Sciatic nerve (tissue), 2 donors: ENCODE measurements around the gene GNPDA1. TPM values are rescaled to one million over a fixed set of nuclear protein-coding genes. Genes with fewer than 3 reads are reported as not detected.
"Not testable (repeated sequence)": the region's sequence is repeated elsewhere in the genome, so short reads cannot be mapped to it uniquely, and the experiment has no call there.

Experiments
- ATAC-seq: fragments of 200-7000 bp; cut with Tn5 transposase; one replicate; pipeline ENCODE4 v1.9.1; 2020; ENCODE audit warnings: mild to moderate bottlenecking, moderate library complexity
- DNase-seq: peaks from one replicate; pipeline ENCODE4 v3.0.0-alpha.2; 2020; ENCODE audit warnings: low spot score
- intact Hi-C: fragments of 100-400 bp; cut with DNase I; formaldehyde crosslinking; loops from one replicate; pipeline ENCODE4 v1.14.2; 2022
- total RNA-seq: library from RNA; stranded (reverse); fragmentation: NEBNext Ultra II Directional; extraction: Animal tissue kit (Norgen Biotek cat#: 25700); gene quantifications from one replicate; pipeline ENCODE4 v1.2.1, GENCODE V29; 2021
- donor health status: DM: no; HTN: no; CAD: no.
- donor health status: DM: no; HTN: no; CAD: no.

GNPDA1 gene
- 23.9 TPM for total RNA-seq

GRCh38 chr5:142012792-142013388 lies at the start of gene GNPDA1:
TSS of gene GNPDA1 (minus strand) at chr5:142013027. CDS start at chr5:142012035, 992 bp downstream.
- peak; percentile 90 for ATAC-seq
- DNase-seq: peak; percentile 91
- intact Hi-C loops: no loop called here

DNA sequence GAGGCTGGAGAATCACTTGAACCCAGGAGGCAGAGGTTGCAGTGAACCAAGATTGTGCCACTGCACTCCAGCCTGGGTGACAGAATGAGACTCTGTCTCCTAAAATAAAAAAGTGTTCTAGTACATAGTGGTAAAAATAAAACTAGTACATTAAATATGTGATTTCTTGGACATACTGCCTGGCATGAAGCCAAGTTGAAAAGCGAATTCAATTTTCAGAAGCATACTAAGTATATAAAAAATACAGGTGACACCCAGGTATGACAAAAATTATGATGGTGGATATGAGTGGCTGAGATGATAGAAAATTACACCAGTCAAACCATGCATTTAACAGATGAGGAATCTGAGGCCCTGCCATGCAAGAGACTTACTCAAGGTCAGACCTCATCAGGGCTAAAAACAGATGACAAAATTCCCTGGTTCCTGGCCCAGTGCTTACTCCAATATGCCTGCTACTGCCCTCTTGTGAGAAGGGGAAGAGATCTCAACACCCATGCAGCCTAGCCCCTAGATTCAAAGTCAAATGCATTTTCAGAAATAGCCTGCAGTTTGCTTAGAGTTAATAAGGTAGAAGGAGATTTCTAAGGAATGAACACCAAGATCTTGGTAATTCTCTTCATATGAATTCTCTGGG lies 46.6 kb upstream of the GNPDA1 start:
- intact Hi-C loops: no loop called here
- no peak for DNase-seq
- no peak for ATAC-seq

GRCh38 chr5:142057697-142058056 lies 44.9 kb upstream of the GNPDA1 start:
- intact Hi-C loops: no loop called here
- DNase-seq: no peak

GRCh38 chr5:142056816-142057696 lies 44.2 kb upstream of the GNPDA1 start:
- intact Hi-C loops: no loop called here
- DNase-seq: no peak

More at GRCh38 chr5:142057697-142058056, 44.9 kb upstream of the GNPDA1 start:
- no peak for ATAC-seq

GRCh38 chr5:142055301-142055700 lies 42.5 kb upstream of the GNPDA1 start:
- intact Hi-C loops: no loop called here
- DNase-seq (no peak), ATAC-seq (no peak)

More at GRCh38 chr5:142056816-142057696, 44.2 kb upstream of the GNPDA1 start:
- ATAC-seq: no peak

GRCh38 chr5:142053426-142054151 lies 40.8 kb upstream of the GNPDA1 start:
- ATAC-seq: peak; percentile 91
- intact Hi-C loops: no loop called here
- DNase-seq: no peak

- intact Hi-C loops, ATAC-seq, DNase-seq: not testable (repeated sequence)
Observed at GRCh38 chr5:142052026-142052425, 39.2 kb upstream of the GNPDA1 start.

DNA sequence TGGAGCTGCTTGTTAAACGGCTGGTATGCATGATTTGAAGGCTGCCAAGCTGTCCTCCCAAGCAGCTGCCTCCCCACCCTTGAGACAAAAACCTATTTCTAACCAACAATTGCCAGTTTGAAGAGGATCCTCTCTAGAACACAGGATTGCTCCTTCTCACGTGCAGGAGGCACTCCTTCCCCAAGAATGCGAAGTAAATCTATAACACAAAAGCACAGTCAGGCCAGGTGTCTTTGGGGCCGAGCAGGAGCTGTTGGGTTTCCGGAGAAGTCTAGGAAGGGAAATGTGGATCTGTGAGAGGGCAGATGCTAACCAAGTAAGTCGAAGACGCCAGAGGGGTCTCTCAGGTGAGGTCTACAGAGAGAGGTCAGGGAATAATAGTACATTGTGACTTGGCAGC lies 35.4 kb upstream of the GNPDA1 start:
- intact Hi-C loops: no loop called here
- ATAC-seq: no peak

DNA sequence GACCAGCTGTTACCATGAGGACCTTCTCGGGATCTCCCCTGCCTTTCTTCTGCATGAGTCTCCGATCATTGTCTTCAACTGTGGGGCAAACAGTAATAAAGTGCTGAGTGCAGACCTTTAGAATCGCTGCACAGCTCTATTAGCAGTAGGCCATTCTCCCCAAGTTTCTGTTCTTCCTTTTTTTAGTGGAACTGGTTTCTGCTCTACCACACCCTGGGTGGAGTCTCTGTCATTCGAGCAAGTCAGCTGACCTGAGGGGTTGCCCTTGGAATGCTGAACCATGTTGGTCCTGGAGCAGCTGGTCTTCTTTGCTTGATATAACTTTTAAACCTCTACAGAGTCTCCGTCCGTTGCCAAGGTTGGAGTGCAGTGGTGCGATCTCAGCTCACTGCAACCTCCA lies 33.4 kb upstream of the GNPDA1 start:
- intact Hi-C loops: no loop called here
- ATAC-seq: peak; percentile 74
- DNase-seq: no peak

More for the DNA sequence above, 35.4 kb upstream of the GNPDA1 start:
- no peak for DNase-seq

DNA sequence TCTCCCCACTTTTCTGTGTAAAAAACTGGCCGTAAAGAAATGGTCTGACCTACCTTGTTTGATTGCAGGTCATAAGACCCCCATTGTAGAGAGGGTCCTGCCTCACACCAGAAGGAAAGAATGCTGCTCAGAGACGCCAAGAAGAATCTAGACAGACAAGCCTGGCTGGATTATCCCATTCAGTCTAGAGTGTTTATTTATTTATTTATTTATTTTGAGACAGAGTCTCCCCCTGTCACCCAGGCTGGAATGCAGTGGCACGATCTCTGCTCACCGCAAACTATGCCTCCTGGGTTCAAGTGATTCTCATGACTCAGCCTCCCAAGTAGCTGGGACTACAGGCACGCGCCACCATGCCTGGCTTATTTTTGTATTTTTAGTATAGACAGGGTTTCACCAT lies 28.1 kb upstream of the GNPDA1 start:
- DNase-seq, ATAC-seq, intact Hi-C loops: not testable (repeated sequence)

DNA sequence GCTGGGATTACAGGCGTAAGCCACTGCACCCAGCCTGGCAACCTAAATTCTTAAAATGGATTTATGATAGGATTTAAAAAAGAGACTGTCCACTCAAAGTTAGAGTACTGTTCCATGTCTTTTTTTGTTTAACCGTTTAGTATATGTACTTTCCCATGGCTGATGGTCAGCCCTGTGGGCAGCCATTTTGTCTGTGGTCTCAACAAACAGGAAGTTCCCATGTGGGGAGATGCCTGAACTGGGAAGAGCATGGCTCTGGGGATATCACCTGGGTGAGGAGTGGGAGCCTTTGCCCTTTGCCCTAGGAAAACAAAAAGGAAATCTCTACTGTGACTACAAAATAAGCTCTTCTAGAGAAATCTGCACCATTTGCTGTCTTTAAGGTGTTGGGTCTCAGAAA lies 27.5 kb upstream of the GNPDA1 start:
- DNase-seq: no peak
- intact Hi-C loops: no loop called here
- ATAC-seq: no peak

DNA sequence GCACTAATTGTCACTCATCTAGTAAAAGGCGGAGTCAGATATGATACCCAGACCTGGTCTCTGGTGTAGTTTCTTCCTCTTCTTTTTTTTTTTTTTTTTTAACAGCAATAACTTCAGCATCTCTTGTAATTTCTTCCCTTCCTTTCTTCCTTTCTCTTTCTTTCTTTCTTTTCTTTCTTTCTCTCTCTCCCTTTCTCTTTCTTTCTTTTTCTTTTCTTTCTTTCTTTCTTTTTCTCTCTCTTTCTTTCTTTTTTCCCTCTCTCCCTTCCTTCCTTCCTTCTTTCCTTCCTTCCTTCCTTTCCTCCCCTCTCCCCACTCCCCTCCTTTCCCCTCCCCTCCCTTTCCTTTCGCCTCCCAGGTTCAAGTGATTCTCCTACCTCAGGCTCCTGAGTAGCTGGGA lies 25.9 kb upstream of the GNPDA1 start:
- no peak for ATAC-seq
- DNase-seq: no peak
- intact Hi-C loops: no loop called here

DNA sequence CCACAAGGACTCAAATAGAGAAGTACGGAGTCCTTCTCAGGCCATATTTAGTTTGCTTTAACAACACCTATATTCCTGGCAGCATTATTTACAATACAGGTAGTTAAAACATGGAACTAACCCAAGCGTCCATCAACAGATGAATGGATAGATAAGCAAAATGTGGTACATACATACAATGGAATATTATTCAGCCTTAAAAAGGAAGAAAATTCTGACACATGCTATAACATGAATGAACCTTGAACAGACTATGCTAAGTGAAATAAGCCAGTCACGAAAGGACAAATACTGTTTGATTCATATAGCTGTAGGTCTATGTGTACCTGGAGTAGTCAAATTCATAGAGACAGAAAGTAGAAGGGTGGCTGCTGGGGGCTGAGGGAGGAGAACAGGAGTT lies 24.8 kb upstream of the GNPDA1 start:
- intact Hi-C loops, DNase-seq, ATAC-seq: not testable (repeated sequence)

GRCh38 chr5:142036918-142037317 lies 24.1 kb upstream of the GNPDA1 start:
- intact Hi-C loops: no loop called here
- no peak for ATAC-seq

GRCh38 chr5:142034994-142035393 lies 22.2 kb upstream of the GNPDA1 start:
- intact Hi-C loops: no loop called here
- ATAC-seq (no peak), DNase-seq (no peak)

More at GRCh38 chr5:142036918-142037317, 24.1 kb upstream of the GNPDA1 start:
- no peak for DNase-seq

DNA sequence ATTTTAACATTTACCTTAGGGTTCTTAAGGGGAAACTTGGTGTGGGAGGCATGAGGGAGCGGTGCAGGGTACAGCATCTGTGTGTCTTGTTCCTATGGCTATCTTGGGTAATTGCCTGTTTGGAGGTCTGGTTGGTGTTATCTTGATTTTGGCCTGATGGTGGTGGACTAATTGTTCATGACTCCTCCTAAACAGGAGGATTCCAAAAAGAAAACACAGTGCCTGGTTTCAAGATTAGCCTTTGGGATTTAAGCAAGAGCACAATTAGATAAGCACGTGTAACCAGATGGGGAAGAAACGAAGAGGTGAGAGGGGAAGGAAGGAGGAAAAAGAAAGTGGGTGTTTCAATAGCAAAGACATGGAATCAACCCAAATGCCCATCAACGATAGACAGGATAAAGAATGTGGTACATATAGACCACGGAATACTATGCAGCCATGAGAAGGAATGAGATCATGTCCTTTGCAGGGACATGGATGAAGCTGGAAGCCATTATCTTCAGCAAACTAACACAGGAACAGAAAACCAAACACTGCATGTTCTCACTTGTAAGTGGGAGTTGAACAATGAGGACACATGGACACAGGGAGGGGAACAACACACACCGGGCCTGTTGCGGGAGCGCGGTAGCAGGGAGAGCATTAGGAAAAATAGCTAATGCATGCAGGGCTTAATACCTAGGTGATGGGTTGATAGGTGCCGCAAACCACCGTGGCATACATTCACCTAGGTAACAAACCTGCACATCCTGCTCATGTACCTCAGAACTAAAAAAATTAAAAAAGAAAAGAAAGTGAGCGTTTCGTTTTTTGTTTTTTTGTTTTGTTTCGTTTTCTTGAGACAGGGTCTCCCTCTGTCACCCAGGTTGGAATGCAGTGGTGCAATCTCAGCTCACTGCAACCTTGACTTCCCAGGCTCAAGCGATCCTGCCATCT lies 21.1 kb upstream of the GNPDA1 start:
- intact Hi-C loops: not testable (repeated sequence)

DNA sequence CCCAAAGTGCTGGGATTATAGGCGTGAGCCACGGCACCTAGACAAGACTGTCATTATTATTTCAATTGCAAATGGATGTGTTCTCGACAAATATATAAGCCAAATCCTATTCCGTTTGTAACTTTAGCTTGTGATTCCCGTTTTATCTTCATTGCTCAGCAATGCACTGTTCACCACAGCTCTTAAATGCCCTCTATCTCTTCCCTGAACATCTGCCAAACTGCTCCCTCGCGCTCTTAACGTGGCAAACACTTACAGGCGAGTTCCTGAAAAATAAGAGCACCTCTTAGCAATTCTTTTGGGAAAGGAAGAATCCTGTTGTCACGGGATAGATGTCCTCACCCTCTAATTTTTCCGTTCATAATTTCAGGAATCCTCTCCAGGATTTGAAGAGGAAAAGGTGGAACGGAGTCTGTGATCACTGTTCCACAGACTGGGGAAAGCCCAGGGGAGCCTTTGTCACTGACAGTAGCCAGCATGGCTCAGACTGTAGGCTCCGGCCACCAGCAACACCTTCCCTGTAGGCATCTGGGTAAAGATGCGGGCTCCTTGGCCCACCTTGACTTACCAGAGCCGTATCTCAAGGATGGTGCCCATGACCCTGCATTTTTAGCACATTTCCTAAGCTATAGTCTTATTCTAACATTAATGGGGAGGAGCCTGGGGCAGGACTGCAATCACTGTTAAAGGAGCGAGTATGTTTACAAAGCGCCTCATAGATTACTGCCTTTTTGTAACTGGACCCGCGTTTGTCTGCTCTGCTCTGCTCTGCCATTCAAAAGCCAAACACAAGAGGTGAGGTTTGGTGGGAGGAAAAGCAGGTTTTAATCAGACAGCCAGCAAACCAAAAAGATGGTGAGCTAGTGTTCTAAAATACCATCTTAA lies 20.2 kb upstream of the GNPDA1 start:
- DNase-seq: no peak
- no peak for ATAC-seq
- intact Hi-C loops: no loop called here

More for the DNA sequence above, 21.1 kb upstream of the GNPDA1 start:
- DNase-seq, ATAC-seq: not testable (repeated sequence)
